HG03354 (cell line): ENCODE data around the gene CD44.

Experiments
- ATAC-seq: cut with Tn5 transposase; IDR thresholded peaks from one replicate; pipeline ENCODE4 v1.9.1; 2021; ENCODE audit warnings: mild to moderate bottlenecking; ENCODE audit not compliant: unreplicated experiment, poor library complexity, severe bottlenecking

Gene CD44

DNA sequence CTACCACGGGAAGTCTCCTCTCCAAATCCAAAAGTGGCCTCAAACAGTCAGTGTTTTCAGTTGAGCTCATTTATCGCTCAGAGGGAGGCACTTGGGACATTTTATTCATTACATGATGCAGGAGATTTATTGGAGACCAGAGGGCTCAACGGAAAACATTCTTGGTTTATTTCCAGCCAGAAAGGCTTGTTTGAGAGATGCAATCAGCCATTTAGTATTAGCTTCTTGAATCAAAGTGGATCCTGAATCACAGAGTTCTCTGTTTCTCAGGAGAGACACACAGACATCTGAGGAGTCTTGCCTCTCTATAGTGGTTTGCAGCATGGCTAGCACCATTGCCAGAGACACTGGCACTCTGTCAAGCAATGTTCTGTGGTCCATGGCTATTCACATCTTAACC, 31.5 kb downstream of the CD44 start:
- no peak for ATAC-seq

DNA sequence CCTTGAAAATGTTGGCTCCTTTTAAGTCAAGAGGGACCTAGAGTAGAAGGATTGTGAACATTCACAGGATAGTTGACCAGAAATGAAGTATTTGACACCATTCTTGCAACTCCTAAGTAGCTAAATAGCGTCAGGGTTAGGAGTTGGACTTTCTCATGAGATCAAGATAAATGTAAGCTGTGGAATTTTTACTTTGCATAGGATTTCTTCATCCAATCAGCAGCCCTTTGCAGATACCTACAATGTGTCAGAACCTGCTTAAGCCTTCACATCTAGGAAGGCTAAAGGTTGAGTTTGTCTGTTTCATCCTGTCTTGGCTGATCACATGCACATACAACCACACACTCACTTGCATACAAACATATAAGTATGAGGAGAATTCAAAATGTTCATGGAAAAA, 32.3 kb downstream of the CD44 start:
- no peak for ATAC-seq

GRCh38 chr11:35173011-35173511, 34.1 kb downstream of the CD44 start:
- peak; percentile 74 for ATAC-seq

GRCh38 chr11:35173616-35174566, 34.9 kb downstream of the CD44 start:
- no peak for ATAC-seq

- no peak for ATAC-seq
These were observed 35.7 kb downstream of the CD44 start for GRCh38 chr11:35174666-35175065.

- ATAC-seq, result no peak
These were observed 38.4 kb downstream of the CD44 start for GRCh38 chr11:35177370-35177769.

- ATAC-seq, result no peak
These were observed 39.3 kb downstream of the CD44 start for GRCh38 chr11:35178067-35178805.

DNA sequence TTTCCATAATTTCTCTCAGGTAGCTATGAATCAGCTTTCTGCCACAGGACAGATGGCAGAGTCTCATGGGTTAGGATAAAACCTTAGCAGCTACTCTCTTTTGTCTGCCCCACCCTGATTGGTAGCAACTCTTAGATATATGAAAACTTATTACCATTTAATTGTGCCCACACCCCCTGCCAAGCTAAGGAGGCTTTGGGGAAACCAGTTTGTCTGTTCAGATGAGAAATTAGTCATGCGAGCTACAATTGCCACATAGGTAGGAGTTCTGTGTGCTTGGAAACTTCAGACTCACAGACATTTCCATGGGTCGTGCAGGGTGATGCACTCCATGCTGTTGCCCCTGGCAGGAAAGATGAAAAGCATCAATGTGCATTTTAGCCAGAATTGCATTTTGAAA, 39.9 kb downstream of the CD44 start:
- no peak for ATAC-seq

DNA sequence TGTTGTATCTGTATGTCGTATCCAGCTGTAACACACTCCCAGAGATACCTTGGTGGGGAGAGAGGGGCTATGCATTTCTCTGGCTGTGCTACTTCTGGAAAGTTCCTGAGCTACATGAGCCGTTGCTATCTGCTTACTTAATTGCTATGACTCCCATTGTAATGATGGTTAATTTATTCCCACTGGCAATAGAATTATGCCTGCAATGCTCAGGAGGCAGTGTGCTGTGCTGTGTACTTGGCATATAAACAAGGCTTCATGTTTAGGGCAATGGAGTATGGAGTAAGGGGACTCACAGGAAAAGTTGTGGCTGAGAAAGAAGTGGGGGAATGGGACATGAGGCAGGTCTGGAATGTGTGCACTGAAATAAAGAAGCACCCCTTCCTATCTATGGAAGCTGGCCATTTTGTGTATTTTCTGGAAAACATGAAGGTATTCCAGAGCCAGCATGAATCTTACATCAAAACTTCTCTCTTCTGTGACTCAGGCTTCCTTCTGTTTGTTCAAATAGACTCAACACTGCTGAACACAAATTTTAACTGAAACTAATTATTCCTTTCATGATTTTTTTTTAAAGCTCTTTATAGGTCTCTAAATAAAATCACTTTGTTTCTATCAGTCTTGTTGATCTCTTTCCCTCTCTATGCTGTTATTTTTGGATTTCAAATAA, 40.6 kb downstream of the CD44 start:
- no peak for ATAC-seq

DNA sequence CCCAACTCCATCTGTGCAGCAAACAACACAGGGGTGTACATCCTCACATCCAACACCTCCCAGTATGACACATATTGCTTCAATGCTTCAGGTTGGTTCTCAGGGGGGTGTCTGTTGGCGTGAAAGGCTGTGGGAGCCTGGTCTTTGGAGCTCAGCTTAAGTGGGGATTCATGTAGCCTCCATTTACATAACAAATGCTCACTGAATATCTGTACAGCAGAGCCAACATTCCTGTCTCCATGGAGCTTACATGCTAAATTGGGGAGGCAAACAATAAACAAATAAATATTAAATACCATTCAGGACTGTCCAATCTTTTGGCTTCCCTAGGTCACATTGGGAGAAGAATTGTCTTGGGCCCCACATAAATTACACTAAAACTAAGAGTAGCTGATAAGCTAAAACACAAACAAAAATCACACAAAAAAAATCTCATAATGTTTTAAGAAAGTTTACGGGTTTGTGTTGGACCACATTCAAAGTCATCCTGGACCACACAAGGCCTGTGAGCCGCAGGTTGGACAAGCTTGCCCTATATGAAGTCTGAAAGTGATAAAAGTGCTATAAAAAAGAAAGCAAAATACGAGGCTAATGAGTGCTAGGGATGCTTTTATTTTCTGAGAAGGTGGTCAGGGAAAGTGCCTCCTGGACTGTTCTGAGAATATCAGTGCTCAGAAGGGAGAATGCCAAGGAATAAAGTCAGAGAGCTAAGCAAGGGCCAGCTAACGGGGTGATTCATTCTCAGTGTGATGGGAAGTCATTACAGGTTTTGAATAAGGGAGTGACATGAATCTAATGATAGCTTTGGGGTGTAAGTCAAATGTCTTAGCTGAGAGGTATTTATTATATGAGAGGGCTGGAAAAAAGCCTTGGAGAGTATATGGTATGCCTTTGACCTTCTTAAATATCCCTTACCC, 41.6 kb downstream of the CD44 start:
- ATAC-seq, result no peak

DNA sequence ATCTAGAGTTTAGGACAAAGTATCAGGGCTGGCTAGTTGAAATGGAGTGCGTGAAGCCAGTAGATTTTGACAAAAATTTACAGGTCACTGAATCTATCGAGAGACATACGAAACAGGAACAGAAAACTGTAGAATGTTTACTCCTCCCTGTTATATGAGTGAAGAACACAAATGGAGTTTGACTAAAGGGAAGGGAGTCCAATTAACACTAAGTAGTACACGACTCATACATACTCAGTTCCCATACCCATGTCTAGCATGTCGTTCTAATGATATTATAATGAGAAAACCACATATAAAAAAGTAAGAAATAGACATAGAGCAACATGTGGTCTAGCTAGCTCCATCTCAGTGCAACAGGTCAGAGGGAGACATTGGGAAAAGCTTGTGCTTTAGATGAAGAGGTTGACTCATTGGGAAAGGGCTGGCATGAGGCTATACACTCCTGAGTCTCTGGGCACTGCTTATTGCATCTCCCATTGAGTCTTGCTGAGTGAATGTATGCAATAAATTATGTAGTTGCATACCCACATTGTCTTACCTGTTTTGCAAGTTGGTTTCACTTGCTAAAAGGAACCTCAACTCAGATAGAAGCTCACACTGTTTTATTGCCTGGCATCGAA, 43.5 kb downstream of the CD44 start:
- peak; percentile 84 for ATAC-seq

DNA sequence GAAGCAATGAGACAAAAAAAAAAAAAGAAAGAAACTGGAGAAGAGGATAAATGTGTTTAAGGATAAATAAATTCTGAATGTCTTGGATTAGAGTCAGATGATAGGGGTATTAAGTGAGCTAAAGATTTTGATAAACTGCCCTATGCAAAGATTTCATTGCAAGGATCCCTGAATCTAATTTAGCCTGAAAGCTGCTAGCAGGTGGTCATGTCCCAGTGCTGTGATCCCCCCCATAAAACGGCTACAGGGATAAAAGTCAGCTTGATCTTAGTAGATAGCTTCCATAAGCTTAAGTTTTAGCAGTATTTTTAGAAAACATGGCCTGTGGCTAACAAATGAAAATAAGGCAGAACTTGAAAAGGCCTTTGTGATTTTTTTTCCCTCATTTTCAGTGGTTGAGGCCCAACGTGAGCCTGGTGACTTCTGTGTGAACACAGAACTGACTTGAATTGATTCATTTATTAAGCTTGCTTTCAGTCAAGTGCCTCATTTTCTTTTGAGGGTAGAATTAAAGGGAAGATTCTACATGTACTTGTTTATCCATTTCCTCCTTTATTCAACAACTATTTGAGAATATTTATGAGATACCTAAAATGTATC, 44.5 kb downstream of the CD44 start:
- no peak for ATAC-seq

- no peak for ATAC-seq
These were observed 46.7 kb downstream of the CD44 start for GRCh38 chr11:35185696-35186095.

DNA sequence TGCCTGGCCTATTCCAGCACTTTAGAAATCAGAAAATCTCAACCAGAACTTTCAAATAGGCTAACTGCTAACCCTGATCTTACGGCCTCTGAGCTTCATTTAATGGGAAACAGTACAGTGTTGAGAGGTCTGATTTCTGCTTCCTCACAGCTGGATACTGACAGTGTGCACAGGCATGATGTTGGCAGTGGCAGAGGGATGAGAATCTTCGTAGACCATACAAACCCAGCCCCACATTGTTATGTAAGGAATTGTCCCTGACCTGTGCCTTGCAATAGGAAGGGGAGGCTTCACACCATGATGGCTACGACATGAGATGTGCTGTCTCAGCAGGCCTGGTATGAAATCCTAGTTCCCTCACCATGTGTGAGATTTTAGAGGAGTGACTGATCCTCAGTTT, 49.0 kb downstream of the CD44 start:
- ATAC-seq, result no peak

- ATAC-seq, result no peak
These were observed 51.9 kb downstream of the CD44 start for GRCh38 chr11:35190804-35191348.

- ATAC-seq, result no peak
These were observed 53.4 kb downstream of the CD44 start for GRCh38 chr11:35192347-35192746.

- no peak for ATAC-seq
These were observed 54.8 kb downstream of the CD44 start for GRCh38 chr11:35193767-35194166.

DNA sequence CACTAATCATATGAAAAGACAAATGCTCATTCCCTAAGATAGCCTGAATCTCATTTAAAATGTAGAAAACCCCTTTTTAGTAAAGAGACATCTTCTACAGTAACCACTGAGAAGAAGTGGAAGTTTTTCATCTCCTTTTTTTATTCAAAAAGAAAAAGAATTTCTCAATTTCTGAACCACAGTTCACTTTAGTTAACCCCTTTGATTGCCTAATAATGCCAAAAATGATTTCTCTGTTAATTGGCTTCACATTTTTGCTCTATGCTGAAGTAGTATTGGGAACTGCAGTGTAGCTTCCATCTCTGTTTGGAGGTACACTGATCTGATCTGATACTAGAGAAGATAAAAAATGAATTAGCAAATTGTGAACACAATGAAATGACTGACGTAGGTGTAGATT, 58.3 kb downstream of the CD44 start:
- no peak for ATAC-seq
